K562 (cell line): Measurements from ENCODE around the gene CCL19. TPM values are rescaled to one million over a fixed set of nuclear protein-coding genes. Genes with fewer than 3 reads are reported as not detected.

Experiments
- ARID4B ChIP-seq: sonication (generic); formaldehyde crosslinking; IDR thresholded peaks from 2 replicates; pipeline ENCODE4 v1.8.0; 2022; ENCODE audit warnings: mild to moderate bottlenecking, missing genetic modification reagents
- BCL6 ChIP-seq: fragments of 250-450 bp; sonication (Bioruptor Pico); IDR thresholded peaks from 2 replicates; pipeline ENCODE4 v1.4.0; 2020
- CBX3 ChIP-seq, 2 experiments: IDR thresholded peaks; 1 replicate in 1 of 2; 2 replicates in 1 of 2; pipeline ENCODE4 v1.6.1; 2012; ENCODE audit warnings: inconsistent platforms in 2 of 2, low read length in 2 of 2, borderline replicate concordance in 1 of 2, control low read depth in 1 of 2
- CREM ChIP-seq: IDR thresholded peaks from 2 replicates; pipeline ENCODE4 v1.6.1; 2014; ENCODE audit warnings: antibody characterized with exemption, low read depth
- HDGF ChIP-seq: fragments of 450-650 bp; IDR thresholded peaks from 2 replicates; pipeline ENCODE4 v1.6.1; 2016
- HNRNPH1 ChIP-seq: fragments of 200-400 bp; formaldehyde crosslinking; optimal IDR thresholded peaks from 2 replicates; pipeline ENCODE3; 2017; ENCODE audit warnings: low read depth, mild to moderate bottlenecking, low read length, moderate library complexity
- MLLT1 ChIP-seq, 2 experiments: fragments of 450-650 bp; IDR thresholded peaks; 2 replicates each; pipeline ENCODE4 v1.6.1; 2016
- MTA3 ChIP-seq: fragments of 450-650 bp; formaldehyde crosslinking; IDR thresholded peaks from 2 replicates; pipeline ENCODE4 v1.6.1; 2017; ENCODE audit warnings: mild to moderate bottlenecking, borderline replicate concordance
- TEAD1 ChIP-seq, 2 experiments: fragments of 450-650 bp in 1 of 2; sonication (generic) in 1 of 2; formaldehyde crosslinking; IDR thresholded peaks; 2 replicates each; pipeline versions ENCODE4 v1.4.0 to v1.8.0; 2020 to 2022; ENCODE audit warnings: mild to moderate bottlenecking in 2 of 2, missing genetic modification reagents in 1 of 2
- UBTF ChIP-seq, 2 experiments: IDR thresholded peaks; 2 replicates each; pipeline ENCODE4 v1.6.1; 2012; ENCODE audit warnings: improper control_type of control experiment in 2 of 2, low read depth in 2 of 2, low read length in 2 of 2, borderline replicate concordance in 1 of 2
- XRCC5 ChIP-seq: fragments of 200-400 bp; formaldehyde crosslinking; IDR thresholded peaks from 2 replicates; pipeline ENCODE4 v1.6.1; 2017; ENCODE audit warnings: low read depth, mild to moderate bottlenecking, low read length
- ZNF134 ChIP-seq: fragments of 250-450 bp; sonication (Bioruptor Pico); conservative IDR thresholded peaks from 2 replicates; pipeline ENCODE4 v1.4.0; 2020
- polyA plus RNA-seq, 8 experiments: library from polyadenylated mRNA; depleted of rRNA in 4 of 8; stranded (reverse) in 5 of 8; unstranded in 3 of 8; fragments of >200 nt; fragmentation: Nextera tagmentation in 2 of 8; fragmentation: Illumina TruSeq in 1 of 8; extraction: Ambion mirVana in 2 of 8; extraction: Trizol in 1 of 8; gene quantifications; 2 replicates each; pipeline versions ENCODE4 v1.2.1 to v1.2.3, GENCODE V29; 2011 to 2014; ENCODE audit warnings: inconsistent platforms in 1 of 8, missing spikeins in 1 of 8
- total RNA-seq, 7 experiments: library from RNA; depleted of rRNA in 6 of 7; stranded (reverse); fragments of >200 nt in 6 of 7; fragmentation: Illumina TruSeq in 2 of 7; extraction: Trizol in 2 of 7; gene quantifications; 2 replicates each; pipeline versions ENCODE4 v1.2.1 to v1.2.3, GENCODE V29; 2011 to 2021; ENCODE audit warnings: low replicate concordance in 1 of 7

Gene CCL19
- total and polyA plus RNA-seq, 9 of the 15 experiments (the other 6 are each of a cell fraction or from before 2014, with no cell fraction given), result not detected

- TF ChIP-seq MLLT1 (IDR thresholded peaks at IDR 0.05) (peak in 1 of 2 experiments; percentile 74; a peak in 2 of 4 replicates), MTA3 (no peak), UBTF (IDR thresholded peaks at IDR 0.05; ENCODE audit: borderline replicate concordance in 1 of 2, low read depth in 2 of 2, low read length in 2 of 2) (0 out of 4 replicates have a peak, but pooled peaks of 1 of the 2 experiments have one; percentile 34), ZNF134 (CRISPR knock-in tag) (no peak), BCL6 (CRISPR knock-in tag) (no peak), CREM (peak; percentile 54; the same call in 1 of the 2 replicates), XRCC5 (peak; percentile 60; the same call in 1 of the 2 replicates), ARID4B (no peak), HNRNPH1 (no peak), CBX3 (IDR thresholded peaks at IDR 0.05; ENCODE audit: borderline replicate concordance in 1 of 2, low read length in 2 of 2) (no peak), TEAD1 (CRISPR knock-in tag; IDR thresholded peaks at IDR 0.05) (no peak), HDGF (no peak)
These were observed 26.6 kb downstream of the CCL19 start (continued) for GRCh38 chr9:34664281-34665066.
